H9 (cell line): ENCODE measurements around the gene SASS6. TPM values are rescaled to one million over a fixed set of nuclear protein-coding genes. Genes with fewer than 3 reads are reported as not detected.

ENCODE experiments used
- DNase-seq: peaks from one replicate; pipeline ENCODE4 v3.0.0-alpha.2; 2017
- H2AFZ ChIP-seq: one replicate; pipeline ENCODE4 v1.6.1; 2013; ENCODE audit warnings: mild to moderate bottlenecking, low read length, control low read depth, moderate library complexity
- H2AK5ac ChIP-seq: 2 replicates; pipeline ENCODE4 v1.6.1; 2013; ENCODE audit warnings: low read length, control low read depth, mixed read lengths; ENCODE audit not compliant: insufficient read length
- H2BK120ac ChIP-seq: one replicate; pipeline ENCODE4 v1.6.1; 2013; ENCODE audit warnings: low read depth, mild to moderate bottlenecking, low read length, control low read depth, inconsistent platforms; ENCODE audit not compliant: poor library complexity, severe bottlenecking
- H2BK12ac ChIP-seq: 2 replicates; pipeline ENCODE4 v1.6.1; 2013; ENCODE audit warnings: low read length, control low read depth, mixed read lengths, low read depth; ENCODE audit not compliant: insufficient read length
- H2BK15ac ChIP-seq: 2 replicates; pipeline ENCODE4 v1.6.1; 2013; ENCODE audit warnings: low read depth, low read length, control low read depth
- H2BK20ac ChIP-seq: one replicate; pipeline ENCODE4 v1.6.1; 2013; ENCODE audit warnings: low read depth, mild to moderate bottlenecking, low read length, control low read depth, inconsistent platforms; ENCODE audit not compliant: poor library complexity, severe bottlenecking
- H2BK5ac ChIP-seq: 2 replicates; pipeline ENCODE4 v1.6.1; 2013; ENCODE audit warnings: low read length, control low read depth, mixed read lengths; ENCODE audit not compliant: insufficient read length
- H3K14ac ChIP-seq: 2 replicates; pipeline ENCODE4 v1.6.1; 2013; ENCODE audit warnings: low read length, control low read depth; ENCODE audit not compliant: insufficient read depth
- H3K18ac ChIP-seq: 2 replicates; pipeline ENCODE4 v1.6.1; 2013; ENCODE audit warnings: low read depth, mild to moderate bottlenecking, mixed read lengths, low read length, control low read depth; ENCODE audit not compliant: insufficient read length
- H3K23ac ChIP-seq: 2 replicates; pipeline ENCODE4 v1.6.1; 2013; ENCODE audit warnings: low read length, control low read depth, mixed read lengths, low read depth; ENCODE audit not compliant: insufficient read length
- H3K23me2 ChIP-seq: 2 replicates; pipeline ENCODE4 v1.6.1; 2013; ENCODE audit warnings: low read depth, mild to moderate bottlenecking, mixed read lengths, low read length, control low read depth; ENCODE audit not compliant: insufficient read length, poor library complexity, severe bottlenecking
- H3K27ac ChIP-seq: 2 replicates; pipeline ENCODE4 v1.5.1; 2013; ENCODE audit warnings: low read length, control low read depth, mixed read lengths, low read depth; ENCODE audit not compliant: insufficient read length
- H3K27me3 ChIP-seq: 2 replicates; pipeline ENCODE4 v1.6.1; 2013; ENCODE audit warnings: low read length, control low read depth, inconsistent platforms; ENCODE audit not compliant: insufficient read depth
- H3K4ac ChIP-seq: 2 replicates; pipeline ENCODE4 v1.6.1; 2013; ENCODE audit warnings: low read depth, mild to moderate bottlenecking, control low read depth, inconsistent platforms, low read length, moderate library complexity
- H3K4me1 ChIP-seq: 2 replicates; pipeline ENCODE4 v1.6.1; 2013; ENCODE audit warnings: low read length, control low read depth, inconsistent platforms; ENCODE audit not compliant: insufficient read depth
- H3K4me2 ChIP-seq: 2 replicates; pipeline ENCODE4 v1.6.1; 2013; ENCODE audit warnings: low read length, control low read depth, mixed read lengths; ENCODE audit not compliant: insufficient read length, insufficient read depth
- H3K56ac ChIP-seq: 2 replicates; pipeline ENCODE4 v1.6.1; 2013; ENCODE audit warnings: low read depth, mild to moderate bottlenecking, mixed read lengths, low read length, control low read depth; ENCODE audit not compliant: insufficient read length
- H3K79me1 ChIP-seq: 2 replicates; pipeline ENCODE4 v1.6.1; 2013; ENCODE audit warnings: low read depth, mild to moderate bottlenecking, moderate library complexity, low read length, control low read depth, inconsistent platforms; ENCODE audit not compliant: insufficient read depth, poor library complexity, severe bottlenecking
- H3K79me2 ChIP-seq: 2 replicates; pipeline ENCODE4 v1.6.1; 2013; ENCODE audit warnings: low read length, control low read depth, inconsistent platforms; ENCODE audit not compliant: insufficient read depth
- H3K9ac ChIP-seq: 2 replicates; pipeline ENCODE4 v1.6.1; 2013; ENCODE audit warnings: low read length, control low read depth, mixed read lengths; ENCODE audit not compliant: insufficient read length; ENCODE audit errors: extremely low read depth
- H3K9me3 ChIP-seq: one replicate; pipeline ENCODE4 v1.6.1; 2013; ENCODE audit warnings: low read depth, low read length, inconsistent platforms; ENCODE audit not compliant: control insufficient read depth
- H3T11ph ChIP-seq: one replicate; pipeline ENCODE4 v1.6.1; 2013; ENCODE audit warnings: mild to moderate bottlenecking, low read length, control low read depth, inconsistent platforms
- H4K20me1 ChIP-seq: one replicate; pipeline ENCODE4 v1.6.1; 2013; ENCODE audit not compliant: control insufficient read depth, insufficient read length, insufficient read depth
- H4K5ac ChIP-seq: 2 replicates; pipeline ENCODE4 v1.6.1; 2013; ENCODE audit warnings: low read depth, mild to moderate bottlenecking, mixed read lengths, low read length, control low read depth; ENCODE audit not compliant: insufficient read length
- H4K8ac ChIP-seq: replicated peaks from 2 replicates; pipeline ENCODE4 v1.6.1; 2013; ENCODE audit warnings: low read length, control low read depth, mixed read lengths, low read depth; ENCODE audit not compliant: insufficient read length
- H4K91ac ChIP-seq: 2 replicates; pipeline ENCODE4 v1.6.1; 2013; ENCODE audit warnings: low read depth, mild to moderate bottlenecking, moderate library complexity, mixed read lengths, low read length, control low read depth; ENCODE audit not compliant: insufficient read length
- H3K27ac Mint-ChIP-seq, 3 experiments: 2 replicates in 2 of 3; 3 replicates in 1 of 3; pipeline ENCODE4 v1.8.0; 2020 to 2021; ENCODE audit warnings: mixed read lengths in 3 of 3, mild to moderate bottlenecking in 1 of 3, moderate library complexity in 1 of 3
- H3K27me3 Mint-ChIP-seq: 2 replicates; pipeline ENCODE4 v1.8.0; 2021; ENCODE audit warnings: low read depth, mild to moderate bottlenecking, moderate library complexity, mixed read lengths
- H3K36me3 Mint-ChIP-seq, 3 experiments: 2 replicates in 2 of 3; 3 replicates in 1 of 3; pipeline ENCODE4 v1.8.0; 2020 to 2021; ENCODE audit warnings: low read depth in 3 of 3, mixed read lengths in 3 of 3; ENCODE audit not compliant: insufficient read depth in 1 of 3
- H3K4me1 Mint-ChIP-seq, 2 experiments: 2 replicates each; pipeline ENCODE4 v1.8.0; 2020; ENCODE audit warnings: mixed read lengths in 2 of 2
- H3K4me3 Mint-ChIP-seq, 2 experiments: 2 replicates in 1 of 2; 3 replicates in 1 of 2; pipeline ENCODE4 v1.8.0; 2020 to 2021; ENCODE audit warnings: mild to moderate bottlenecking in 2 of 2, mixed read lengths in 2 of 2, moderate library complexity in 1 of 2
- H3K9me3 Mint-ChIP-seq, 2 experiments: 2 replicates in 1 of 2; 3 replicates in 1 of 2; pipeline ENCODE4 v1.8.0; 2020; ENCODE audit warnings: mild to moderate bottlenecking in 2 of 2, mixed read lengths in 2 of 2, moderate library complexity in 1 of 2
- CTCF ChIP-seq: fragments of 200-600 bp; sonication (generic); conservative IDR thresholded peaks from 3 replicates; pipeline ENCODE4 v1.8.0; 2021; ENCODE audit warnings: antibody characterized with exemption, mild to moderate bottlenecking
- WGBS: extraction: QIAGEN DNeasy Blood & Tissue Kit; methylation state at CpG from one replicate; pipeline ENCODE4 v1.1.7; 2013; ENCODE audit warnings: missing lambda C conversion rate, low lambda C conversion rate, mixed read lengths; ENCODE audit not compliant: insufficient read length; ENCODE audit errors: extremely low coverage; 5-methylcytosine and 5-hydroxymethylcytosine counted together
- total RNA-seq: library from RNA; stranded (reverse); gene quantifications from 2 replicates; pipeline ENCODE4 v1.2.1, GENCODE V29; 2021

Gene SASS6
- total RNA-seq, 1 experiment from 2014 or later: 15.2 TPM

- peaks cover 30% of the 10 kb centered on the region; the same call in 1 of the 2 replicates for H3K79me2 ChIP-seq
- H3K4me1 ChIP-seq: no peaks in the 10 kb centered on the region; the same call in none of the 2 replicates
- H4K5ac ChIP-seq: peak overlapping the region; percentile 72
- Mint-ChIP-seq H3K27ac (peak overlapping the region; percentile 99 to 100 (median 100)), H3K9me3 (no peaks in the 10 kb centered on the region; a peak in 1 of 5 replicates), H3K36me3 (peaks cover 3 to 11% (median 9%) of the 10 kb centered on the region in 3 experiments), H3K4me3 (peak overlapping the region; percentile 88 to 98), H3K27me3 (no peaks in the 10 kb centered on the region), H3K4me1 (peaks cover 18 to 34% of the 10 kb centered on the region in 2 experiments)
- H4K8ac ChIP-seq: no peak overlapping the region
- H2AFZ ChIP-seq: no peak overlapping the region
- peak overlapping the region; percentile 98 for H3K9ac ChIP-seq
- H3K18ac ChIP-seq: peak overlapping the region; percentile 99
- no CpG with 5 or more reads among the region's 87 CpGs for WGBS
- H3K27me3 ChIP-seq: no peaks in the 10 kb centered on the region
- no peak overlapping the region for H3T11ph ChIP-seq
- H3K23ac ChIP-seq: no peak overlapping the region
- no peaks in the 10 kb centered on the region for H3K9me3 ChIP-seq
- peak overlapping the region; percentile 95 for H2BK5ac ChIP-seq
- no peak overlapping the region for H2BK15ac ChIP-seq
- H3K23me2 ChIP-seq: peaks cover 5% of the 10 kb centered on the region
- no peak overlapping the region; the same call in 1 of the 2 replicates for H3K4ac ChIP-seq
- H4K91ac ChIP-seq: no peak overlapping the region
- peak overlapping the region; percentile 74 for H2BK120ac ChIP-seq
- peak overlapping the region; percentile 90 for H3K4me2 ChIP-seq
- TF ChIP-seq CTCF: no peak
- peak overlapping the region; percentile 87 for H3K27ac ChIP-seq
- no peak overlapping the region for H2BK20ac ChIP-seq
- no peak overlapping the region for H2AK5ac ChIP-seq
- peak overlapping the region; percentile 99 for H3K14ac ChIP-seq
- peak; percentile 77 for DNase-seq
- no peaks in the 10 kb centered on the region for H4K20me1 ChIP-seq
- no peaks in the 10 kb centered on the region for H3K79me1 ChIP-seq
- no peak overlapping the region for H2BK12ac ChIP-seq
- H3K56ac ChIP-seq: no peak overlapping the region
These were observed 94.6 kb downstream of the SASS6 start for GRCh38 chr1:100037927-100038659.
